IMR-90 (cell line): Measurements from ENCODE around the gene NECTIN4. TPM values are rescaled to one million over a fixed set of nuclear protein-coding genes. Genes with fewer than 3 reads are reported as not detected.

Source experiments
- ATAC-seq: fragments of 200-7000 bp; cut with Tn5 transposase; 2 replicates; pipeline ENCODE4 v1.9.1; 2020; ENCODE audit warnings: low read depth, mild to moderate bottlenecking, moderate library complexity
- BruUV-seq: library from RNA; stranded (reverse); fragments of 400-500 nt; replicated peaks from 2 replicates; lab custom pipeline; 2021; lab: Mats Ljungman, UMichigan
- CTCF ChIA-PET: fragments of 300-600 bp; formaldehyde crosslinking; extraction: SDS; loops from one replicate; lab custom pipeline; 2021; ENCODE audit warnings: antibody characterized with exemption; lab: Yijun Ruan, JAX
- POLR2A ChIA-PET: fragments of 300-600 bp; sonication (Branson Sonifier 250); formaldehyde crosslinking; loops from one replicate; lab custom pipeline; 2022; ENCODE audit warnings: antibody characterized with exemption; ENCODE audit not compliant: unreplicated experiment; lab: Charles Lee
- DNase-seq: peaks from one replicate; pipeline ENCODE4 v3.0.0; 2013
- H2AFZ ChIP-seq: replicated peaks from 2 replicates; pipeline ENCODE3; 2013; ENCODE audit warnings: low read length, mild to moderate bottlenecking; ENCODE audit not compliant: poor library complexity
- H2AK5ac ChIP-seq: 2 replicates; pipeline ENCODE4 v1.6.1; 2013; ENCODE audit warnings: low read depth, low read length, inconsistent platforms
- H2AK9ac ChIP-seq: replicated peaks from 2 replicates; pipeline ENCODE3; 2013; ENCODE audit warnings: mild to moderate bottlenecking, low read depth, low read length, moderate library complexity; ENCODE audit not compliant: poor library complexity
- H2BK120ac ChIP-seq: 2 replicates; pipeline ENCODE4 v1.6.1; 2013; ENCODE audit warnings: low read depth, low read length, inconsistent platforms
- H2BK15ac ChIP-seq: 3 replicates; pipeline ENCODE4 v1.6.1; 2013; ENCODE audit warnings: low read depth, low read length, inconsistent platforms
- H2BK20ac ChIP-seq: 2 replicates; pipeline ENCODE4 v1.6.1; 2013; ENCODE audit warnings: low read depth, mild to moderate bottlenecking, inconsistent platforms, low read length, moderate library complexity
- H2BK5ac ChIP-seq: 2 replicates; pipeline ENCODE4 v1.6.1; 2013; ENCODE audit warnings: mild to moderate bottlenecking, low read depth, low read length, inconsistent platforms; ENCODE audit not compliant: poor library complexity, severe bottlenecking
- H3K14ac ChIP-seq: replicated peaks from 2 replicates; pipeline ENCODE4 v1.6.1; 2013; ENCODE audit warnings: low read depth, low read length, inconsistent platforms
- H3K18ac ChIP-seq: 2 replicates; pipeline ENCODE4 v1.6.1; 2013; ENCODE audit warnings: low read depth, low read length, control low read depth
- H3K23ac ChIP-seq: 2 replicates; pipeline ENCODE4 v1.6.1; 2013; ENCODE audit warnings: low read depth, low read length, inconsistent platforms
- H3K27ac ChIP-seq: 2 replicates; pipeline ENCODE4 v1.5.1; 2013; ENCODE audit warnings: mild to moderate bottlenecking, control low read depth, low read length; ENCODE audit not compliant: insufficient read depth
- H3K27me3 ChIP-seq: 2 replicates; pipeline ENCODE4 v1.6.1; 2013; ENCODE audit warnings: low read length; ENCODE audit not compliant: control insufficient read depth, insufficient read depth
- H3K36me3 ChIP-seq: 2 replicates; pipeline ENCODE4 v1.6.1; 2013; ENCODE audit warnings: low read length, mixed read lengths; ENCODE audit not compliant: control insufficient read depth, insufficient read depth
- H3K4ac ChIP-seq: 2 replicates; pipeline ENCODE4 v1.6.1; 2013; ENCODE audit warnings: low read depth, low read length, inconsistent platforms
- H3K4me1 ChIP-seq: 2 replicates; pipeline ENCODE4 v1.6.1; 2013; ENCODE audit warnings: low read length, mixed read lengths; ENCODE audit not compliant: control insufficient read depth, insufficient read depth
- H3K4me2 ChIP-seq: 2 replicates; pipeline ENCODE4 v1.6.1; 2013; ENCODE audit warnings: low read depth, mild to moderate bottlenecking, control low read depth, low read length, moderate library complexity
- H3K4me3 ChIP-seq: 2 replicates; pipeline ENCODE4 v1.5.1; 2013; ENCODE audit warnings: low read depth, mild to moderate bottlenecking, control low read depth, low read length, moderate library complexity; ENCODE audit not compliant: insufficient read depth
- H3K56ac ChIP-seq: 2 replicates; pipeline ENCODE4 v1.6.1; 2013; ENCODE audit warnings: low read length, inconsistent platforms; ENCODE audit not compliant: insufficient read depth; ENCODE audit errors: extremely low read depth
- H3K79me1 ChIP-seq, 2 experiments: 2 replicates each; pipeline ENCODE4 v1.6.1; 2013; ENCODE audit warnings: low read length in 2 of 2, inconsistent platforms in 1 of 2, low read depth in 1 of 2
- H3K9ac ChIP-seq: 2 replicates; pipeline ENCODE4 v1.6.1; 2013; ENCODE audit warnings: low read depth, low read length, control low read depth
- H3K9me1 ChIP-seq: 2 replicates; pipeline ENCODE4 v1.6.1; 2013; ENCODE audit warnings: low read length, inconsistent platforms; ENCODE audit not compliant: insufficient read depth
- H3K9me3 ChIP-seq: 2 replicates; pipeline ENCODE4 v1.6.1; 2013; ENCODE audit warnings: low read length; ENCODE audit not compliant: control insufficient read depth, insufficient read depth
- H4K20me1 ChIP-seq: 2 replicates; pipeline ENCODE4 v1.6.1; 2013; ENCODE audit warnings: low read length, inconsistent platforms; ENCODE audit not compliant: insufficient read depth
- H4K5ac ChIP-seq: 2 replicates; pipeline ENCODE4 v1.6.1; 2013; ENCODE audit warnings: mild to moderate bottlenecking, low read depth, low read length, control low read depth
- H4K8ac ChIP-seq, 2 experiments: 2 replicates each; pipeline ENCODE4 v1.6.1; 2013; ENCODE audit warnings: low read depth in 2 of 2, low read length in 2 of 2, control low read depth in 1 of 2, inconsistent platforms in 1 of 2
- H4K91ac ChIP-seq: 2 replicates; pipeline ENCODE4 v1.6.1; 2013; ENCODE audit warnings: low read depth, low read length, inconsistent platforms; ENCODE audit not compliant: insufficient read depth
- BHLHE40 ChIP-seq: fragments of 150-350 bp; IDR thresholded peaks from 2 replicates; pipeline ENCODE4 v1.6.1; 2016; ENCODE audit warnings: mild to moderate bottlenecking, low read depth, low read length
- CEBPB ChIP-seq: IDR thresholded peaks from 2 replicates; pipeline ENCODE4 v1.6.1; 2012; ENCODE audit warnings: low read depth, low read length, improper control_type of control experiment
- CHD1 ChIP-seq: IDR thresholded peaks from 2 replicates; pipeline ENCODE4 v1.6.1; 2012; ENCODE audit warnings: low read depth, low read length, improper control_type of control experiment
- CTCF ChIP-seq: conservative IDR thresholded peaks from 2 replicates; pipeline ENCODE4 v1.5.1; 2012; ENCODE audit warnings: mild to moderate bottlenecking, low read depth, low read length, improper control_type of control experiment
- ELK1 ChIP-seq: fragments of 150-350 bp; IDR thresholded peaks from 2 replicates; pipeline ENCODE4 v1.6.1; 2016; ENCODE audit warnings: low read depth, mild to moderate bottlenecking, low read length, moderate library complexity, borderline replicate concordance
- FOS ChIP-seq: fragments of 150-350 bp; IDR thresholded peaks from 2 replicates; pipeline ENCODE4 v1.6.1; 2016; ENCODE audit warnings: low read depth, low read length
- MAFK ChIP-seq: IDR thresholded peaks from 2 replicates; pipeline ENCODE4 v1.6.1; 2012; ENCODE audit warnings: low read depth, low read length, improper control_type of control experiment
- MAZ ChIP-seq: IDR thresholded peaks from 2 replicates; pipeline ENCODE4 v1.6.1; 2012; ENCODE audit warnings: low read depth, mild to moderate bottlenecking, low read length, improper control_type of control experiment, moderate library complexity, borderline replicate concordance
- MXI1 ChIP-seq: IDR thresholded peaks from 2 replicates; pipeline ENCODE4 v1.6.1; 2012; ENCODE audit warnings: low read depth, mild to moderate bottlenecking, low read length, moderate library complexity, borderline replicate concordance
- NFE2L2 ChIP-seq: fragments of 150-350 bp; IDR thresholded peaks from 2 replicates; pipeline ENCODE4 v1.6.1; 2016; ENCODE audit warnings: low read depth, mild to moderate bottlenecking, low read length
- POLR2A ChIP-seq: IDR thresholded peaks from 2 replicates; pipeline ENCODE4 v1.6.1; 2012; ENCODE audit warnings: mild to moderate bottlenecking, low read depth, low read length
- RAD21 ChIP-seq: IDR thresholded peaks from 2 replicates; pipeline ENCODE4 v1.6.1; 2012; ENCODE audit warnings: low read length, improper control_type of control experiment
- RCOR1 ChIP-seq: IDR thresholded peaks from 2 replicates; pipeline ENCODE4 v1.6.1; 2012; ENCODE audit warnings: mild to moderate bottlenecking, low read length, improper control_type of control experiment; ENCODE audit not compliant: insufficient replicate concordance
- RFX5 ChIP-seq: IDR thresholded peaks from 2 replicates; pipeline ENCODE4 v1.8.0; 2012; ENCODE audit warnings: low read depth, mild to moderate bottlenecking, low read length, moderate library complexity
- SMC3 ChIP-seq: fragments of 150-350 bp; IDR thresholded peaks from 2 replicates; pipeline ENCODE4 v1.6.1; 2016; ENCODE audit warnings: low read depth, mild to moderate bottlenecking, antibody characterized with exemption, low read length, moderate library complexity
- USF2 ChIP-seq: fragments of 150-350 bp; IDR thresholded peaks from 2 replicates; pipeline ENCODE4 v1.6.1; 2017; ENCODE audit warnings: mild to moderate bottlenecking, antibody characterized with exemption, low read length, low read depth
- WGBS, 2 experiments: methylation state at CpG; one replicate each; pipeline versions ENCODE4 v1.1.5 to v1.1.7; 2013; ENCODE audit warnings: missing lambda C conversion rate in 2 of 2; ENCODE audit not compliant: insufficient read length in 1 of 2; ENCODE audit errors: extremely low coverage in 2 of 2; 5-methylcytosine and 5-hydroxymethylcytosine counted together
- dilution Hi-C: fragments of 300-500 bp; cut with HindIII; formaldehyde crosslinking; loops from one replicate; pipeline ENCODE4 v1.14.3; 2018; ENCODE audit warnings: low sequenced_read_pairs; ENCODE audit not compliant: unreplicated experiment
- in situ Hi-C: fragments of 300-500 bp; cut with MboI; formaldehyde crosslinking; loops from 3 replicates; pipeline ENCODE4 v1.14.3; 2019; ENCODE audit warnings: low sequenced_read_pairs, inconsistent platforms, mixed read lengths
- intact Hi-C: fragments of 100-400 bp; cut with micrococcal nuclease; formaldehyde crosslinking; loops from 2 replicates; pipeline ENCODE4 v1.10.0; 2022
- polyA plus RNA-seq, 3 experiments: library from polyadenylated mRNA; depleted of rRNA; stranded (reverse); fragments of >200 nt; gene quantifications; 2 replicates each; pipeline ENCODE4 v1.2.3, GENCODE V29; 2012; ENCODE audit warnings: low replicate concordance in 1 of 3
- total RNA-seq: library from RNA; depleted of rRNA; stranded (reverse); fragments of >200 nt; gene quantifications from 2 replicates; pipeline ENCODE4 v1.2.3, GENCODE V29; 2012

The NECTIN4 gene
- total and polyA plus RNA-seq, 2 of the 4 experiments (the other 2 are of a cell fraction) = 0.18 to 0.24 TPM

- in situ Hi-C loops = no loop called here
- BruUV-seq = no TSS peak
- no peak overlapping the region for H3K4me3 ChIP-seq
- H4K91ac ChIP-seq = no peak overlapping the region
- H3K56ac ChIP-seq = no peak overlapping the region
- no peak for DNase-seq
- no peaks in the 10 kb centered on the region for H3K27me3 ChIP-seq
- no peak overlapping the region for H2AK9ac ChIP-seq
- no peak overlapping the region for H2BK120ac ChIP-seq
- H2AK5ac ChIP-seq = no peak overlapping the region
- peaks cover 12 to 67% of the 10 kb centered on the region in 2 experiments for H3K79me1 ChIP-seq
- H3K9me1 ChIP-seq = peaks cover 19% of the 10 kb centered on the region
- no peak overlapping the region for H4K8ac ChIP-seq
- no peak overlapping the region for H3K4me2 ChIP-seq
- no peak overlapping the region for H3K4ac ChIP-seq
- no peak overlapping the region for H3K9ac ChIP-seq
- POLR2A ChIA-PET = no interaction called here
- ATAC-seq = no peak
- H3K36me3 ChIP-seq = peaks cover 6% of the 10 kb centered on the region
- no peaks in the 10 kb centered on the region for H3K9me3 ChIP-seq
- no peak overlapping the region for H3K23ac ChIP-seq
- H3K27ac ChIP-seq = no peak overlapping the region
- no peak for TF ChIP-seq CHD1
- TF ChIP-seq ELK1 = no peak
- TF ChIP-seq CEBPB = no peak
- no peak for TF ChIP-seq RCOR1
- no peak for TF ChIP-seq POLR2A
- TF ChIP-seq BHLHE40 = no peak
- TF ChIP-seq RFX5 = no peak
- TF ChIP-seq SMC3 = no peak
- no peak for TF ChIP-seq MAFK
- TF ChIP-seq NFE2L2 = no peak
- no peak for TF ChIP-seq CTCF
- no peak for TF ChIP-seq USF2
- TF ChIP-seq MXI1 = no peak
- TF ChIP-seq FOS = no peak
- no peak for TF ChIP-seq MAZ
- TF ChIP-seq RAD21 = no peak
- no peak overlapping the region for H2BK5ac ChIP-seq
- intact Hi-C loops = no loop called here
- peaks cover 2% of the 10 kb centered on the region; the same call in 1 of the 2 replicates for H3K4me1 ChIP-seq
- H2AFZ ChIP-seq = no peak overlapping the region
- dilution Hi-C loops = no loop called here
- H3K14ac ChIP-seq = no peak overlapping the region
- CTCF ChIA-PET = no interaction called here
- no peak overlapping the region for H4K5ac ChIP-seq
- no peak overlapping the region for H2BK15ac ChIP-seq
- H2BK20ac ChIP-seq = no peak overlapping the region
- peaks cover 59% of the 10 kb centered on the region for H4K20me1 ChIP-seq
- no peak overlapping the region for H3K18ac ChIP-seq
- 80% methylated on average over 1 of the region's 3 CpGs; no CpG with 5 or more reads in 1 of the 2 experiments for whole genome bisulfite sequencing, 2 experiments
These were observed 21.8 kb upstream of the NECTIN4 start for GRCh38 chr1:161111117-161111516.
